HEK293 (cell line): ENCODE data around the gene TRA2B.

ENCODE experiments used
- ZNF404 ChIP-seq: fragments of 450-650 bp; formaldehyde crosslinking; IDR thresholded peaks from 2 replicates; pipeline ENCODE4 v1.5.1; 2017; ENCODE audit warnings: missing biosample characterization, missing genetic modification characterization
- TF ChIP-seq, protein P1 (sequence below): fragments of 450-650 bp; formaldehyde crosslinking; IDR thresholded peaks from 2 replicates; pipeline ENCODE4 v1.5.1; 2016; ENCODE audit warnings: missing biosample characterization, missing genetic modification characterization
- TF ChIP-seq, protein P2 (sequence below): fragments of 450-650 bp; formaldehyde crosslinking; IDR thresholded peaks from 2 replicates; pipeline ENCODE4 v1.5.1; 2016; ENCODE audit warnings: missing biosample characterization, missing genetic modification characterization

DNA sequence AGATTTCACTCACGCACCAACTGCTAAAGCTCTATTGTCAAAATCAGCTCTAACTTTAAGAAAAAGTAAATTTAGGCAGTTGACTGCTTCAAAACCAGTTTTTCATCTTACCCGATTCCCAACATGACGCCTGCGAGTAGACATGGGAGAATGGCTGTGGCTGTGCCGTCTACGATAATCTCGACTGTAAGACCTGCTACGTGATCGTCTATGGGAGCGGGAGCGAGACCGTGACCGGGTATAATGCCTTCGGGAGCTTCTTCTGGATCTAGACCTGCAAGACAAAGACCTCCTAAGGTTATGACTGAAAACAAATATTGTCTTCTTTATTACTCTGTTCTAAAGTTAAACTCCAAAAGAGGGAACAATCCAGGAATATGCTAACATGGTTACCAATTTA lies 12.5 kb downstream of the TRA2B start:
- TF ChIP-seq, protein P1, sequence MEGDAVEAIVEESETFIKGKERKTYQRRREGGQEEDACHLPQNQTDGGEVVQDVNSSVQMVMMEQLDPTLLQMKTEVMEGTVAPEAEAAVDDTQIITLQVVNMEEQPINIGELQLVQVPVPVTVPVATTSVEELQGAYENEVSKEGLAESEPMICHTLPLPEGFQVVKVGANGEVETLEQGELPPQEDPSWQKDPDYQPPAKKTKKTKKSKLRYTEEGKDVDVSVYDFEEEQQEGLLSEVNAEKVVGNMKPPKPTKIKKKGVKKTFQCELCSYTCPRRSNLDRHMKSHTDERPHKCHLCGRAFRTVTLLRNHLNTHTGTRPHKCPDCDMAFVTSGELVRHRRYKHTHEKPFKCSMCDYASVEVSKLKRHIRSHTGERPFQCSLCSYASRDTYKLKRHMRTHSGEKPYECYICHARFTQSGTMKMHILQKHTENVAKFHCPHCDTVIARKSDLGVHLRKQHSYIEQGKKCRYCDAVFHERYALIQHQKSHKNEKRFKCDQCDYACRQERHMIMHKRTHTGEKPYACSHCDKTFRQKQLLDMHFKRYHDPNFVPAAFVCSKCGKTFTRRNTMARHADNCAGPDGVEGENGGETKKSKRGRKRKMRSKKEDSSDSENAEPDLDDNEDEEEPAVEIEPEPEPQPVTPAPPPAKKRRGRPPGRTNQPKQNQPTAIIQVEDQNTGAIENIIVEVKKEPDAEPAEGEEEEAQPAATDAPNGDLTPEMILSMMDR: no peak
- TF ChIP-seq, protein P2, sequence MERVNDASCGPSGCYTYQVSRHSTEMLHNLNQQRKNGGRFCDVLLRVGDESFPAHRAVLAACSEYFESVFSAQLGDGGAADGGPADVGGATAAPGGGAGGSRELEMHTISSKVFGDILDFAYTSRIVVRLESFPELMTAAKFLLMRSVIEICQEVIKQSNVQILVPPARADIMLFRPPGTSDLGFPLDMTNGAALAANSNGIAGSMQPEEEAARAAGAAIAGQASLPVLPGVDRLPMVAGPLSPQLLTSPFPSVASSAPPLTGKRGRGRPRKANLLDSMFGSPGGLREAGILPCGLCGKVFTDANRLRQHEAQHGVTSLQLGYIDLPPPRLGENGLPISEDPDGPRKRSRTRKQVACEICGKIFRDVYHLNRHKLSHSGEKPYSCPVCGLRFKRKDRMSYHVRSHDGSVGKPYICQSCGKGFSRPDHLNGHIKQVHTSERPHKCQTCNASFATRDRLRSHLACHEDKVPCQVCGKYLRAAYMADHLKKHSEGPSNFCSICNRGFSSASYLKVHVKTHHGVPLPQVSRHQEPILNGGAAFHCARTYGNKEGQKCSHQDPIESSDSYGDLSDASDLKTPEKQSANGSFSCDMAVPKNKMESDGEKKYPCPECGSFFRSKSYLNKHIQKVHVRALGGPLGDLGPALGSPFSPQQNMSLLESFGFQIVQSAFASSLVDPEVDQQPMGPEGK (tag by site-specific recombination): no peak
- TF ChIP-seq ZNF404 (tag by site-specific recombination): no peak
